A673 (cell line): ENCODE results near the gene RBP2. TPM values are rescaled to one million over a fixed set of nuclear protein-coding genes. Genes with fewer than 3 reads are reported as not detected.

Experiments
- BruUV-seq: library from RNA; stranded (reverse); fragments of 400-500 nt; replicated peaks from 2 replicates; lab custom pipeline; 2021; lab: Mats Ljungman, UMichigan
- CTCF ChIA-PET: fragments of 300-600 bp; sonication (Branson Sonifier 250); formaldehyde crosslinking; loops from one replicate; lab custom pipeline; 2022; ENCODE audit warnings: antibody characterized with exemption; lab: Charles Lee
- POLR2A ChIA-PET: fragments of 300-600 bp; sonication (Branson Sonifier 250); formaldehyde crosslinking; loops from one replicate; lab custom pipeline; 2022; ENCODE audit warnings: antibody characterized with exemption; ENCODE audit not compliant: low non-redundant PET; lab: Charles Lee
- DNase-seq: peaks from one replicate; pipeline ENCODE4 v3.0.0-alpha.2; 2015; ENCODE audit warnings: low spot score
- H3K27ac ChIP-seq: fragments of 200-600 bp; sonication (generic); 2 replicates; pipeline ENCODE4 v1.5.1; 2016; ENCODE audit warnings: mixed run types, low read depth, mild to moderate bottlenecking, mixed read lengths, antibody characterized with exemption, low read length; ENCODE audit not compliant: poor library complexity, severe bottlenecking
- H3K27me3 ChIP-seq: fragments of 200-600 bp; sonication (generic); replicated peaks from 2 replicates; pipeline ENCODE4 v1.6.1; 2017; ENCODE audit warnings: mixed run types, low read depth, mild to moderate bottlenecking, mixed read lengths, antibody characterized with exemption, low read length; ENCODE audit not compliant: insufficient read depth, poor library complexity
- H3K36me3 ChIP-seq: fragments of 200-600 bp; sonication (generic); 2 replicates; pipeline ENCODE4 v1.6.1; 2016; ENCODE audit warnings: mixed run types, mild to moderate bottlenecking, mixed read lengths, antibody characterized with exemption, low read length; ENCODE audit not compliant: insufficient read depth, poor library complexity, severe bottlenecking
- H3K4me1 ChIP-seq: fragments of 200-600 bp; sonication (generic); 2 replicates; pipeline ENCODE4 v1.6.1; 2017; ENCODE audit warnings: mixed run types, mild to moderate bottlenecking, mixed read lengths, antibody characterized with exemption, low read length; ENCODE audit not compliant: insufficient read depth, poor library complexity, severe bottlenecking
- H3K4me3 ChIP-seq: fragments of 200-600 bp; sonication (generic); 2 replicates; pipeline ENCODE4 v1.5.1; 2016; ENCODE audit warnings: low read depth, mixed run types, mild to moderate bottlenecking, mixed read lengths, low read length; ENCODE audit not compliant: poor library complexity, severe bottlenecking
- H3K9me3 ChIP-seq: fragments of 200-600 bp; sonication (generic); 2 replicates; pipeline ENCODE4 v1.6.1; 2016; ENCODE audit warnings: mixed run types, low read depth, mild to moderate bottlenecking, mixed read lengths, antibody characterized with exemption, low read length; ENCODE audit not compliant: poor library complexity, severe bottlenecking
- EZH2 ChIP-seq: fragments of 200-600 bp; sonication (generic); IDR thresholded peaks from 2 replicates; pipeline ENCODE4 v1.6.1; 2017; ENCODE audit warnings: borderline replicate concordance, low read depth, mild to moderate bottlenecking, mixed read lengths, antibody characterized with exemption, low read length; ENCODE audit not compliant: poor library complexity, severe bottlenecking
- intact Hi-C: fragments of 100-400 bp; cut with micrococcal nuclease; formaldehyde crosslinking; loops from one replicate; pipeline ENCODE4 v1.10.0; 2022; ENCODE audit not compliant: unreplicated experiment
- total RNA-seq: library from RNA; stranded (reverse); gene quantifications from 2 replicates; pipeline ENCODE4 v1.2.3, GENCODE V29; 2021
- TF ChIP-seq, protein P1 (sequence below): fragments of 300-800, 200-600 bp; sonication (generic); conservative IDR thresholded peaks from 2 replicates; pipeline ENCODE4 v1.5.1; 2017; ENCODE audit warnings: low read depth, mild to moderate bottlenecking, antibody characterized with exemption, low read length, moderate library complexity, mixed read lengths

The RBP2 gene
- total RNA-seq, 1 experiment from 2014 or later, result not detected

DNA sequence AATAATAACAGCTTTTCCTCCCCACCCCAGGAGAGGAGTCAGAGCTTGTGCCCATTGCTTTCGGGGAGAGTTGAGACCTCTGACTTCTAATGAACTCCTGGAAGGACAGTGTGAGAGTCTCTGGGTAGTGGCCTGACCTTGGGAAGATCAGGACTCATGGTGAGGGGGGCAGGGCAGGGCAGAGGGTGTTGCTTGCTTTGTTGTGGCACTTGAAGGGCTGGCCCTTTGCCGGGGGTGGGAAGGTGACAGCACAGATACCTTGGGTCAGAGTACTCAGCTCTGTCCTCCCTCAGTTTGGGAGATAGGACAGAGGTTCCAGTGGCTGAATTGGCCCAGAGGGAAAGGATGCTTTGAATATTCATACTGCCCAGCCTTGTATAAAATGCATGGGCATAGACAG, 15.8 kb downstream of the RBP2 start:
- no TSS peak for BruUV-seq
- no peak overlapping the region for H3K4me3 ChIP-seq
- no peaks in the 10 kb centered on the region for H3K27me3 ChIP-seq
- POLR2A ChIA-PET, result no interaction called here
- DNase-seq, result no peak
- no peak overlapping the region for H3K27ac ChIP-seq
- TF ChIP-seq EZH2, result no peak
- TF ChIP-seq, protein P1, sequence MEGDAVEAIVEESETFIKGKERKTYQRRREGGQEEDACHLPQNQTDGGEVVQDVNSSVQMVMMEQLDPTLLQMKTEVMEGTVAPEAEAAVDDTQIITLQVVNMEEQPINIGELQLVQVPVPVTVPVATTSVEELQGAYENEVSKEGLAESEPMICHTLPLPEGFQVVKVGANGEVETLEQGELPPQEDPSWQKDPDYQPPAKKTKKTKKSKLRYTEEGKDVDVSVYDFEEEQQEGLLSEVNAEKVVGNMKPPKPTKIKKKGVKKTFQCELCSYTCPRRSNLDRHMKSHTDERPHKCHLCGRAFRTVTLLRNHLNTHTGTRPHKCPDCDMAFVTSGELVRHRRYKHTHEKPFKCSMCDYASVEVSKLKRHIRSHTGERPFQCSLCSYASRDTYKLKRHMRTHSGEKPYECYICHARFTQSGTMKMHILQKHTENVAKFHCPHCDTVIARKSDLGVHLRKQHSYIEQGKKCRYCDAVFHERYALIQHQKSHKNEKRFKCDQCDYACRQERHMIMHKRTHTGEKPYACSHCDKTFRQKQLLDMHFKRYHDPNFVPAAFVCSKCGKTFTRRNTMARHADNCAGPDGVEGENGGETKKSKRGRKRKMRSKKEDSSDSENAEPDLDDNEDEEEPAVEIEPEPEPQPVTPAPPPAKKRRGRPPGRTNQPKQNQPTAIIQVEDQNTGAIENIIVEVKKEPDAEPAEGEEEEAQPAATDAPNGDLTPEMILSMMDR, result no peak
- intact Hi-C loops, result no loop called here
- CTCF ChIA-PET, result no interaction called here
- H3K9me3 ChIP-seq, result no peaks in the 10 kb centered on the region
- H3K36me3 ChIP-seq, result no peaks in the 10 kb centered on the region
- no peaks in the 10 kb centered on the region for H3K4me1 ChIP-seq

DNA sequence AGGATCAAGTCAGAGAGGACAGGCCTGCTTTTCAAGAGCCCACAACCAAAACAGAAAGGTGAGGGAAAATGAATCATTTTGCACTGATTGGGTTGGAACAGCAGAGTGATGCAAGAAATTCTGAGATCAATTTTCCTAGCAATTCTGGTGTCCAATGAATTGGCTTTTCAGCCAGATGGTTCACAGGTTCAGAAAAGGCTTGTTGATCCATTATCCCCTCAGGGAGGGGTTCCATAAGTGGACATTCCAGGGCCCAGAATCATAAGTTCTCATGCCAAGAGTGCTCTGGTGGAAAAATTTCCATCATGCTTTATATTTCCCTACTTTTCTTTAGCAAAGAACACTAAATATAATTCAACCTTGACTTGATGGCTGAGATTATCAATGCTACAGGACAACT, 16.2 kb downstream of the RBP2 start:
- intact Hi-C loops, result no loop called here
- no peaks in the 10 kb centered on the region for H3K27me3 ChIP-seq
- ChIA-PET POLR2A (no interaction called here), CTCF (no interaction called here)
- H3K4me1 ChIP-seq, result no peaks in the 10 kb centered on the region
- no TSS peak for BruUV-seq
- H3K9me3 ChIP-seq, result no peaks in the 10 kb centered on the region
- TF ChIP-seq, protein P1, result no peak
- TF ChIP-seq EZH2, result no peak
- no peak for DNase-seq
- H3K27ac ChIP-seq, result no peak overlapping the region
- H3K4me3 ChIP-seq, result no peak overlapping the region
- no peaks in the 10 kb centered on the region for H3K36me3 ChIP-seq

DNA sequence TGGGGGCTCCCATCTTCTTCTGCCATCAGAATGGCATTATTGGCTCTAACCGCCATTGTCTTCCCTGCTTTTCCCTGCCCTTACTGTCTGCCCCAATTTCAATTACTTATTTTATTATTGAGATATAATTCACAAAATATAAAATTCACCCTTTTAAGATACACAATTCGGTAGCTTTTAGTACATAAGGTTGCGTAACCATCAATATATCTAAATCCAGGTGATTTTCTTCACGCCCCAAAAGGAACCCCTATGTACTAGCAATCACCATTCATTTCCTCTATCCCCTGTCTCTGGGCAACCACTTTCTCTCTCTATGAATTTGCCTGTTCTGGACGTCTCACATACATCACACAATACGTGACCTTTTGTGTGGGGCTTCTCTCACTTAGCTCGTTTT, 18.0 kb downstream of the RBP2 start:
- no peaks in the 10 kb centered on the region for H3K9me3 ChIP-seq
- no peak overlapping the region for H3K4me3 ChIP-seq
- no peaks in the 10 kb centered on the region for H3K27me3 ChIP-seq
- no TSS peak for BruUV-seq
- ChIA-PET CTCF (no interaction called here), POLR2A (no interaction called here)
- no peaks in the 10 kb centered on the region for H3K4me1 ChIP-seq
- intact Hi-C loops, result no loop called here
- no peak overlapping the region for H3K27ac ChIP-seq
- no peaks in the 10 kb centered on the region for H3K36me3 ChIP-seq
- no peak for DNase-seq
- TF ChIP-seq EZH2, result no peak
- TF ChIP-seq, protein P1, result no peak
